T47D (cell line): ENCODE data around the gene ZC2HC1C.

Experiments
- DNase-seq, 2 experiments: peaks; one replicate each; pipeline versions ENCODE4 v3.0.0 to v3.0.0-alpha.2; 2011 to 2012; ENCODE audit warnings: low read depth in 1 of 2, low spot score in 1 of 2
- JUND ChIP-seq: IDR thresholded peaks from 2 replicates; pipeline ENCODE4 v1.6.1; 2012; ENCODE audit warnings: low read depth
- in situ Hi-C: cut with HindIII; loops from 2 replicates; pipeline ENCODE4 v1.10.0; 2016; ENCODE audit warnings: low sequenced_read_pairs, low pct_unique_long_range_greater_than_20kb

ZC2HC1C gene

DNA sequence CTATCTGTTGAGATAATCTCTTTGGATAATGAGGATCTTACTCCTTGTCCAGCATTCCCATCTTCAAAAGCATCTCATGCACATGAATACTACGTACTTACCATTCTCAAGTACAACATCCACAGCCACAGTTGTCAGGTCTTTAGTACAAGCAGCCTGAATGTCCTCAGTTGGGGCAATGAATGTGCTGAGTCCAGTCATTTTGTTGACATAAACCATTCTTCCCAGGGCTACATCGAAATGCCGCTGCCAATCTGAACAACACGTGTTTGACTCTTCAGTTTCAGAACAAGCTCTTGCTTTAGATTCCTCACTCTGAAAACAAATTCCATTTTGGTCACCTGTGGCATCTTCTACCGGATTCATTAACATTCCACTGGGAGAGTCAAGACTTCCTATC is 23.2 kb upstream of the ZC2HC1C start:
- TF ChIP-seq JUND = no peak
- in situ Hi-C loops = no loop called here
- no peak for DNase-seq

DNA sequence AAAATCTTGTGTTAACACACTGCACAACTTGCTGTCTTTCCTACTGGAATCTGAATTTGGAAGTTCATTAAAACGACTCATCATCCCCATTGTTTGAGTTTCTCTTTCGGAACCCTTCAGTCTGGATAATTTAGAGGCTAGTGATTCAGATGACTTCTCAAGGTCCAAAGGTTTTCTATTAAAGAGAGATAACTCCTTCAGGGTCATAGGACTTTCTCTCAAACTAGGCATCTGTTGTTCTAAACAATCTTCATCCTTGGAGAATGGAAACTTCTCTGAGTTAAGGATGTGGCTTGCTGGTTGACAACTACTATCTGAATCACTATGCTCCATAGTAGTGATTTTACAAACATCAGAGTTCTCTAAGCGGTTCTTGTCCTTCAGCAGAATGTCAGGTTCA is 22.5 kb upstream of the ZC2HC1C start:
- no peak for TF ChIP-seq JUND
- in situ Hi-C loops = no loop called here
- no peak for DNase-seq

GRCh38 chr14:75047506-75047905 is 21.9 kb upstream of the ZC2HC1C start:
- TF ChIP-seq JUND = no peak
- in situ Hi-C loops = no loop called here
- DNase-seq = no peak

DNA sequence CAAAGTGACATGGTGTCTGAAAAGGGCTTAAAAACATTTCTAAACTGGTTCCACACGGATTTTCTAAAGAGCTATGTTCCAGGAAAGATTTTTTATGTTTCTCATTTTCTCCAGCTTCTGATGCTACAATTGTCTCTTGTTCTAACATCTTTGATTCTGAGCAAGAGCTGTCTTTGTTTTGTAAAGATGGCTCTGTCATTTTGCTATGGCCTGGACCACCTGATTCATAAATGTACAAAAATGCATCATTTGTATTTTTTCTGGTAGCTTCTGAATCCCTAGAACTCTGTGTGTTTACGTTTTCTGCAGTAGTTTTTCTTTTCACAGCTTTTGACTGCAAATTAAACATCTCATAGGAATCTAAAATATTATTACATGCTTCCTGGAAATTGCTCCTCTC is 21.3 kb upstream of the ZC2HC1C start:
- TF ChIP-seq JUND = no peak
- DNase-seq = no peak
- in situ Hi-C loops = no loop called here

GRCh38 chr14:75049136-75049535 is 20.3 kb upstream of the ZC2HC1C start:
- in situ Hi-C loops = no loop called here
- TF ChIP-seq JUND = no peak
- no peak for DNase-seq

DNA sequence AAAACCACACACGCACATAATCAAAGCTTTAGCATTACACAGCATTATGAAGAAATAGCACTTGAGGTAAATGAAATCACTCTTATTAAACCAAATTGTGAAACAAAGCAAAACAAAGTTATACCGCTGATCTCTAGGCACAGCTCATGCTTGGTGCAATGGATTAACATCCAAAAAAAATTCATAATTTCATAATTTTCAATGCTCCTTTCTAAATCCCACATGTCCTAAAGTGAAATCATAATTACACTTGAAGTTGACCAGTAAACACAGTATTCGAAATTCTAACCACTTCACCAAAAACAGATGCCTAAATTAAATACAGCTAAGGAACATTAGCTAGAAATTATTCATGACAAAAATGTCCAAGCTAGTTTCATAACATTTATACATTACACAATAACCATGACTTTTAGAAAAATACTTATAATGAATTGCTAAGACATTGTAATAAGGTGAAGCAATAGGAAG is 19.7 kb upstream of the ZC2HC1C start:
- DNase-seq = no peak
- TF ChIP-seq JUND = no peak
- in situ Hi-C loops = no loop called here

DNA sequence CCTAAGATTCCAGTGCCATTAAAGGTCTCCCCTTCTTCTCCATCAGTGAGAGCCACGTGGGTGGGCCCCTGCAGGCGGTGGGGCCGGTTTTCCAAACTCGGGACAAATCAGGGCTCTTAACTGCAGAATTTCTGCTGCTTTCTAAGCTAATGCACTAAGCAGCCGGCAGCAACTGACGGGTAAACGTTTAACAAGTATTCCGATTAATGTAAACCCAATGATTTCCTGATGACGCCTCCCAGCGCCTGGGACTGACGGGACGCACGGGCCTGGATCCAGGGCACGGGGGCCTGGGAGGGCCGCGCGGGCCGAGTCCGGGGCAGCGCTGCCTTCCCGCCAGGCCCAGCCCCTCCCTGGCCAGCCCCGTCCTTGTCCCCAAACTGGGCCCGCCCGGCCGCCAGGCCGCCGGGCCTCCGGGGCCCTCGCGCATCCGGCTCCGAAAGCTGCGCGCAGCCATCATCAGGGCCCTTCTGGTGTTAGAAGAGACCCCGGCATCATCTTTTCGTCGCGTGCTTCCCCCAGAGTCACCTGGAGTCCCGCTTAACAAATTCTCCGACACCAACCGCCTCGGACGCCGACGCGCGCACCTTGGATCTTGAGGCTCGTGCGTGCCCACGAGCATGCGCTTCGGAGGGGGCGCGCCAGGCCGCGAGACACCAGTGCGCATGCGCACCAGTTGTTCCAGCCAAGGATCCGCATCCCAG is 18.4 kb upstream of the ZC2HC1C start, which contains the start of gene MLH3:
TSS of gene MLH3 (minus strand) at position 616 of the 704 bp plus-strand sequence. CDS start 1,812 bp downstream, outside the sequence.
- peak; percentile 90 to 93 for DNase-seq
- no peak for TF ChIP-seq JUND
- in situ Hi-C loops = no loop called here

DNA sequence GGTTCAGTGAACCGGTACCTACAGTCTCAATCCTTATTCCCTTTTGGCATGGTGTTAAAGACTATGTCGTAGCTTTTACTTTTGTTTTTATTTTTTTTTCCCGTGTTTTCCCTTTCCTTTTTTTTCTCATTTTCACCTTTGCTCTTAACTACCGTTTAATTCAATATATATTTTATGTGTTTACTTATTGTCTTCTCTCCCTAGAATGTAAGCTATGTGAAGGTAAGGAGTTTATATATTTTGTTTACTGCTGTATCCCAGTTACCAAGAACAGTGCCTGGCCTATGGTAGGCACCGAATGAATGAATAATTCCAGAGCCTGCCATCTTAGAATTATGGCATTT is 17.9 kb upstream of the ZC2HC1C start:
- DNase-seq = no peak
- in situ Hi-C loops = no loop called here
- no peak for TF ChIP-seq JUND

GRCh38 chr14:75053396-75054291 is 15.8 kb upstream of the ZC2HC1C start:
- in situ Hi-C loops = no loop called here
- no peak for TF ChIP-seq JUND
- no peak for DNase-seq

DNA sequence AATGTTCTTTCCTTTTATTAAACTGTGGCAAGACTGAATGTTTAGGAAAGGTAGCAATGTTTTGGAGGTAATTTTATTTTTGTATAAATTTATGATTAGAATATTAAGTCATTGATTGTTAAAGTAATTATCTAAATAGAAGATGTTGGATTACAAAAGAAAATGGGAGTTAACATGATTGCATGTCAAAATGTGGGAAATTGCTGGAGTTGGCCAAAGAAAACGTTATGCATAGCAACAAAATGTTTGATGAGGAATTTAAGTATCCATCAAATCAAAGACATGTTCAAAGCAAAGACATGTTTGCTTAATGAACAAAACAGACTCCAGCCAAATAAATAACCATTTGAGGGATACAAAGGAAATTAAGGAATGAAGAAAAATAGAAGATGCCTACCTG is 15.0 kb upstream of the ZC2HC1C start:
- in situ Hi-C loops = no loop called here
- no peak for TF ChIP-seq JUND
- no peak for DNase-seq

DNA sequence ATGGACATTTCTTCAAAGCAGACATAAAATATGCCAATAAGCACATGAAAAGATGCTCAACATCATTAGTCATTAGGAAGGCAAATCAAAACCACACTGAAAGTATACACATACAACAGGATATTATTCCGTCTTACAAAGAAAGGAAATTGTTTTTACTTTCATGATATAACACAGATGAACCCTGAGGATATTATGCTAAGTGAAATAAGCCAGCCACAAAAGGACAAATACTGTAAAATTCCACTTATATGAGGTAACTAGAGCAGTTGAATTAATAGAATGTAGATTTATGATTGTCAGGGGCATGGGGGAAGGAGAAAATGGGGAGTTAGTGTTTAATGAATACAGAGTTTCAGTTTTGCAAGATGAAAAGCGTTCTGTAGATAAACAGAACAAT is 9.8 kb upstream of the ZC2HC1C start:
- no peak for TF ChIP-seq JUND
- in situ Hi-C loops = no loop called here
- no peak for DNase-seq

DNA sequence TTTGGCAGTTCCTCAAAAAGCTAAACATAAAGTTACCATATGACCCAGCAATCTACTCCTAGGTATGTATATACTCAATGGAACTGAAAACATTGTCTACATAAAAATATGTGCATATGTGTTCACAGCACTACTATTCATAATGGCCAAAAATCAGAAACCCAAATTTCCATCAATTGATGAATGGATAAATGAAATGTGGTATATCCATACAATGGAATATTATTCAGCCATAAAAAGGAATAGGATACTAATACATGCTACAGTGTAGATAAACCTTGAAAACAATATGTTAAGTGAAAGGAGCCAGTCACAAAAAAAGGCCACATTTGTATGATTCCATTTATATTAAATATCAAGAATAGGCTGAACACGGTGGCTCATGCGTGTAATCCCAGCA is 9.0 kb upstream of the ZC2HC1C start:
- DNase-seq = no peak
- in situ Hi-C loops = no loop called here

GRCh38 chr14:75063013-75063412 is 6.4 kb upstream of the ZC2HC1C start:
- TF ChIP-seq JUND = no peak
- DNase-seq = no peak
- in situ Hi-C loops = no loop called here

More for the DNA sequence above, 9.0 kb upstream of the ZC2HC1C start:
- no peak for TF ChIP-seq JUND
